ENCODE data around the gene ADRA2A.

- TF ChIP-seq EZH2 (IDR thresholded peaks at IDR 0.05; ENCODE audit: borderline replicate concordance): no peak
- TF ChIP-seq, protein P1, sequence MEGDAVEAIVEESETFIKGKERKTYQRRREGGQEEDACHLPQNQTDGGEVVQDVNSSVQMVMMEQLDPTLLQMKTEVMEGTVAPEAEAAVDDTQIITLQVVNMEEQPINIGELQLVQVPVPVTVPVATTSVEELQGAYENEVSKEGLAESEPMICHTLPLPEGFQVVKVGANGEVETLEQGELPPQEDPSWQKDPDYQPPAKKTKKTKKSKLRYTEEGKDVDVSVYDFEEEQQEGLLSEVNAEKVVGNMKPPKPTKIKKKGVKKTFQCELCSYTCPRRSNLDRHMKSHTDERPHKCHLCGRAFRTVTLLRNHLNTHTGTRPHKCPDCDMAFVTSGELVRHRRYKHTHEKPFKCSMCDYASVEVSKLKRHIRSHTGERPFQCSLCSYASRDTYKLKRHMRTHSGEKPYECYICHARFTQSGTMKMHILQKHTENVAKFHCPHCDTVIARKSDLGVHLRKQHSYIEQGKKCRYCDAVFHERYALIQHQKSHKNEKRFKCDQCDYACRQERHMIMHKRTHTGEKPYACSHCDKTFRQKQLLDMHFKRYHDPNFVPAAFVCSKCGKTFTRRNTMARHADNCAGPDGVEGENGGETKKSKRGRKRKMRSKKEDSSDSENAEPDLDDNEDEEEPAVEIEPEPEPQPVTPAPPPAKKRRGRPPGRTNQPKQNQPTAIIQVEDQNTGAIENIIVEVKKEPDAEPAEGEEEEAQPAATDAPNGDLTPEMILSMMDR (IDR thresholded peaks at IDR 0.05; ENCODE audit: poor library complexity): no peak
These were observed 6.6 kb downstream of the ADRA2A start for GRCh38 chr10:111083222-111084095.
